GM19455 (cell line): Measurements from ENCODE around the gene EIF4G1.

Experiments used
- ATAC-seq: cut with Tn5 transposase; IDR thresholded peaks from one replicate; pipeline ENCODE4 v1.9.1; 2021; ENCODE audit not compliant: unreplicated experiment

Gene EIF4G1

DNA sequence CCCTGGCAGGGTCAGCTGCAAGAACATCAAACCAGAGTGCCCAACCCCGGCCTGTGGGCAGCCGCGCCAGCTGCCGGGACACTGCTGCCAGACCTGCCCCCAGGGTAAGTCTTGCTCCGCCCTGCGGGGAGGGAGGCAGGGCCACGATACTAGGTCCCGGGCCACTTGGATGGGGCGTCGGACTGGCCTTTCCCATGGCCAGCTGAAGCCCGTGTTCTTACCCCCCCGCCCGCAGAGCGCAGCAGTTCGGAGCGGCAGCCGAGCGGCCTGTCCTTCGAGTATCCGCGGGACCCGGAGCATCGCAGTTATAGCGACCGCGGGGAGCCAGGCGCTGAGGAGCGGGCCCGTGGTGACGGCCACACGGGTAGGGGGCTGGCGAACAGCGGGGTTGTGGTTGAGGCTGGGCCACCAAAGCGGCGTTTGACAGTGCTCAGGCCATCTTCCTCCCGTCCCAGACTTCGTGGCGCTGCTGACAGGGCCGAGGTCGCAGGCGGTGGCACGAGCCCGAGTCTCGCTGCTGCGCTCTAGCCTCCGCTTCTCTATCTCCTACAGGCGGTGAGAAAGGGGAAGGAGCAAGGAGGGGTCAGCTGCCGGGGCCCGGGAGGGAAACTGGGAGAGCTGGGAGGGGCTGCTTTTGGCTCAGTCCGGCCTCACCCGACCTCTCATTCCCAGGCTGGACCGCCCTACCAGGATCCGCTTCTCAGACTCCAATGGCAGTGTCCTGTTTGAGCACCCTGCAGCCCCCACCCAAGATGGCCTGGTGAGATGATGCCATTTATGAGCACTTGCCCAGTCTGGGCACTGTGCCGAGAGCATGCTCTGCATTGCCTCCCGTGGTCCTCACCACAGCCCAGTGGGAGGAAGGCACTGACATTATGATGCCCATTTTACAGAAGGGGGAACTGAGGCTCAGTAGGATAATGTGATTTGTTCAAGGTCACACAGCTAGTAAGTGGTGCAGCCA lies 67.1 kb downstream of the EIF4G1 start:
- ATAC-seq, result no peak

DNA sequence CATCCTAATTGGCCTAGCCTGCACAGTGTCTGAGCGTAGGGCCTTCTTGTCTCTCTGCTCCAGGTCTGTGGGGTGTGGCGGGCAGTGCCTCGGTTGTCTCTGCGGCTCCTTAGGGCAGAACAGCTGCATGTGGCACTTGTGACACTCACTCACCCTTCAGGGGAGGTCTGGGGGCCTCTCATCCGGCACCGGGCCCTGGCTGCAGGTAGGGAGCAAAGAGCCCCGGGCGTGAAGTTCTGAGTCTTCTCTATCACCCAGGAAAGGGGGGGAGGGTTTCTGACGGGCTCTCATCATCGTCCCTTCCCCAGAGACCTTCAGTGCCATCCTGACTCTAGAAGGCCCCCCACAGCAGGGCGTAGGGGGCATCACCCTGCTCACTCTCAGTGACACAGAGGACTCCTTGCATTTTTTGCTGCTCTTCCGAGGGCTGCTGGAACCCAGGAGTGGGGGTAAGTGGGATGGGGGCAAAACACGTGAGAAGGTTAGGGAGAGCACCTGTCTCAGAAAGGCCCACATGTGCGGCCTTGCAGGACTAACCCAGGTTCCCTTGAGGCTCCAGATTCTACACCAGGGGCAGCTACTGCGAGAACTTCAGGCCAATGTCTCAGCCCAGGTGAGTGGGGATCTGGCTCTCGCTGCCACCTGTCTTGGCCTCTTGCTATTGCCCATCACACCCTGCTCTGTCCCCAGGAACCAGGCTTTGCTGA lies 68.1 kb downstream of the EIF4G1 start:
- no peak for ATAC-seq

DNA sequence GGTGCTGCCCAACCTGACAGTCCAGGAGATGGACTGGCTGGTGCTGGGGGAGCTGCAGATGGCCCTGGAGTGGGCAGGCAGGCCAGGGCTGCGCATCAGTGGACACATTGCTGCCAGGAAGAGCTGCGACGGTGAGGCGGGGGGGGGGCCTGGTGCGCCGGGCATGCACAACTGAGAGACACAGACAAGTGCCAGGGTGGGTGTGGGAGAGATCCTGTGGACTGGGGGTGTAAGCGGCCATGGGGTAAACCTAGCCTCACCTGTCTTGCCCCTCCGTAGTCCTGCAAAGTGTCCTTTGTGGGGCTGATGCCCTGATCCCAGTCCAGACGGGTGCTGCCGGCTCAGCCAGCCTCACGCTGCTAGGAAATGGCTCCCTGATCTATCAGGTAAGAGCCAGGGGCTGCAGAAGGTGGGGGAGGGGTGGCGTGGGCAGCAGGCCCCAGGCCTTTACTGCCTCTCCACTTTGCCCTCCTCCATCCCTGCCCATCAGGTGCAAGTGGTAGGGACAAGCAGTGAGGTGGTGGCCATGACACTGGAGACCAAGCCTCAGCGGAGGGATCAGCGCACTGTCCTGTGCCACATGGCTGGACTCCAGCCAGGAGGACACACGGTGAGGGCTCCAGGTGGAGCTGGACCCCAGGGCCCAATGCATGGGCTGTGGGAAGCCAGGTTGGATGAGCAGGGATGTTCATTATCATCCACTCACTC lies 68.8 kb downstream of the EIF4G1 start:
- no peak for ATAC-seq

- ATAC-seq, result no peak
Measured at GRCh38 chr3:184384342-184384741, 69.9 kb downstream of the EIF4G1 start.
